ENCODE data around the gene MAP4K3. TPM values are rescaled to one million over a fixed set of nuclear protein-coding genes. Genes with fewer than 3 reads are reported as not detected.

MAP4K3 gene
- total RNA-seq, 6 experiments from 2014 or later = 28.7 to 34.4 (median 30.7) TPM

DNA sequence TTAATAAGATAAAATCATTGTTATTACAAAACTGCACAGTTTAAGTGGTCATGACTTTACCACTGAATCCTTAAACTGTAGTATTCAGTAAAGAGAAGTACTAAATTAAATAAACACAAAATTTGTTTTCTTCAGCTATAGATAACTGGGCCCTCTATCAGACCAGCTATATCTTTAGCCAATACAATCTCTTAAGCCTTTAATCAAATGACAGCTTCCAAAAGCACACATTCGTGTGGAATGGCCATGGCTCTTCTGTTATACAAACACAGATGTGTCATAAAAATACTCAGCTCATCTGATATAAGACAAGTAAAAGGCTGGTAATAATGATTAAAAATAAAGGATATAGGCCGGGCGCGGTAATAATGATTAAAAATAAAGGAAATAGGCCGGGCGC lies 135.7 kb downstream of the MAP4K3 start:
- peaks cover 29% of the 10 kb centered on the region for H3K36me3 Mint-ChIP-seq (ENCODE audit: low read depth)
- TF ChIP-seq, protein P1, sequence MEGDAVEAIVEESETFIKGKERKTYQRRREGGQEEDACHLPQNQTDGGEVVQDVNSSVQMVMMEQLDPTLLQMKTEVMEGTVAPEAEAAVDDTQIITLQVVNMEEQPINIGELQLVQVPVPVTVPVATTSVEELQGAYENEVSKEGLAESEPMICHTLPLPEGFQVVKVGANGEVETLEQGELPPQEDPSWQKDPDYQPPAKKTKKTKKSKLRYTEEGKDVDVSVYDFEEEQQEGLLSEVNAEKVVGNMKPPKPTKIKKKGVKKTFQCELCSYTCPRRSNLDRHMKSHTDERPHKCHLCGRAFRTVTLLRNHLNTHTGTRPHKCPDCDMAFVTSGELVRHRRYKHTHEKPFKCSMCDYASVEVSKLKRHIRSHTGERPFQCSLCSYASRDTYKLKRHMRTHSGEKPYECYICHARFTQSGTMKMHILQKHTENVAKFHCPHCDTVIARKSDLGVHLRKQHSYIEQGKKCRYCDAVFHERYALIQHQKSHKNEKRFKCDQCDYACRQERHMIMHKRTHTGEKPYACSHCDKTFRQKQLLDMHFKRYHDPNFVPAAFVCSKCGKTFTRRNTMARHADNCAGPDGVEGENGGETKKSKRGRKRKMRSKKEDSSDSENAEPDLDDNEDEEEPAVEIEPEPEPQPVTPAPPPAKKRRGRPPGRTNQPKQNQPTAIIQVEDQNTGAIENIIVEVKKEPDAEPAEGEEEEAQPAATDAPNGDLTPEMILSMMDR (IDR thresholded peaks at IDR 0.05) = no peak
- no peaks in the 10 kb centered on the region; the same call in 1 of the 2 replicates for H3K27me3 Mint-ChIP-seq (ENCODE audit: insufficient read depth)
- H3K4me3 Mint-ChIP-seq = no peak overlapping the region
- no peak overlapping the region; the same call in 1 of the 2 replicates for H3K27ac Mint-ChIP-seq
- no peaks in the 10 kb centered on the region for H3K9me3 Mint-ChIP-seq
- peaks cover 14% of the 10 kb centered on the region for H3K4me1 Mint-ChIP-seq (ENCODE audit: low read depth)
- no peak for DNase-seq

GRCh38 chr2:39300044-39300978 lies 136.8 kb downstream of the MAP4K3 start:
- TF ChIP-seq, protein P1 (IDR thresholded peaks at IDR 0.05) = no peak
- Mint-ChIP-seq H3K27me3 (ENCODE audit: insufficient read depth) (no peaks in the 10 kb centered on the region), H3K36me3 (ENCODE audit: low read depth) (peaks cover 25% of the 10 kb centered on the region), H3K4me3 (no peak overlapping the region), H3K4me1 (ENCODE audit: low read depth) (peaks cover 14% of the 10 kb centered on the region), H3K9me3 (no peaks in the 10 kb centered on the region), H3K27ac (no peak overlapping the region)
- DNase-seq = no peak

- Mint-ChIP-seq H3K4me1 (ENCODE audit: low read depth) (peaks cover 6% of the 10 kb centered on the region; the same call in 1 of the 2 replicates), H3K27ac (peak overlapping the region; percentile 8; the same call in 1 of the 2 replicates), H3K9me3 (no peaks in the 10 kb centered on the region), H3K36me3 (ENCODE audit: low read depth) (peaks cover 18% of the 10 kb centered on the region), H3K27me3 (ENCODE audit: insufficient read depth) (no peaks in the 10 kb centered on the region), H3K4me3 (no peak overlapping the region)
- DNase-seq = no peak
- TF ChIP-seq, protein P1 (IDR thresholded peaks at IDR 0.05) = no peak
Measured at GRCh38 chr2:39290433-39290832, 146.7 kb downstream of the MAP4K3 start.

GRCh38 chr2:39289609-39290008 lies 147.5 kb downstream of the MAP4K3 start:
- Mint-ChIP-seq H3K9me3 (no peaks in the 10 kb centered on the region), H3K27me3 (ENCODE audit: insufficient read depth) (no peaks in the 10 kb centered on the region), H3K36me3 (ENCODE audit: low read depth) (peaks cover 18% of the 10 kb centered on the region), H3K4me1 (ENCODE audit: low read depth) (peaks cover 6% of the 10 kb centered on the region; the same call in 1 of the 2 replicates), H3K4me3 (no peak overlapping the region), H3K27ac (no peak overlapping the region)
- TF ChIP-seq, protein P1 (IDR thresholded peaks at IDR 0.05) = no peak
- DNase-seq = no peak

GRCh38 chr2:39283561-39283960 lies 153.5 kb downstream of the MAP4K3 start:
- Mint-ChIP-seq H3K27ac (no peak overlapping the region), H3K36me3 (ENCODE audit: low read depth) (peaks cover 8% of the 10 kb centered on the region; the same call in 1 of the 2 replicates), H3K4me3 (no peak overlapping the region)

More at GRCh38 chr2:39283561-39283960, 153.5 kb downstream of the MAP4K3 start:
- no peaks in the 10 kb centered on the region for H3K4me1 Mint-ChIP-seq (ENCODE audit: low read depth)
- no peaks in the 10 kb centered on the region for H3K9me3 Mint-ChIP-seq
- no peaks in the 10 kb centered on the region for H3K27me3 Mint-ChIP-seq (ENCODE audit: insufficient read depth)
- no peak for DNase-seq
- TF ChIP-seq, protein P1 (IDR thresholded peaks at IDR 0.05) = no peak

Data from HFFc6 (cell line).